Mesothelial cell of epicardium (in vitro differentiated cells): ENCODE results near the gene MYOM1. TPM values are rescaled to one million over a fixed set of nuclear protein-coding genes. Genes with fewer than 3 reads are reported as not detected.

Source experiments
- DNase-seq, 2 experiments: peaks; one replicate each; pipeline ENCODE4 v3.0.0; 2021; ENCODE audit warnings: low spot score in 2 of 2; ENCODE audit not compliant: unreplicated experiment in 2 of 2
- H3K27ac Mint-ChIP-seq: 2 replicates; pipeline ENCODE4 v1.8.0; 2021; ENCODE audit warnings: mixed read lengths
- H3K27me3 Mint-ChIP-seq: 2 replicates; pipeline ENCODE4 v1.8.0; 2021; ENCODE audit warnings: low read depth, mixed read lengths
- H3K36me3 Mint-ChIP-seq: 2 replicates; pipeline ENCODE4 v1.8.0; 2021; ENCODE audit warnings: mixed read lengths
- H3K4me1 Mint-ChIP-seq: 2 replicates; pipeline ENCODE4 v1.8.0; 2021; ENCODE audit warnings: mixed read lengths
- H3K4me3 Mint-ChIP-seq: 2 replicates; pipeline ENCODE4 v1.8.0; 2021; ENCODE audit warnings: mild to moderate bottlenecking, moderate library complexity, mixed read lengths
- H3K9me3 Mint-ChIP-seq: 2 replicates; pipeline ENCODE4 v1.8.0; 2021; ENCODE audit warnings: mixed read lengths
- total RNA-seq: library from RNA; stranded (reverse); gene quantifications from 3 replicates; pipeline ENCODE4 v1.2.1, GENCODE V29; 2021
- TF ChIP-seq, protein P1 (sequence below): fragments of 200-600 bp; sonication (generic); IDR thresholded peaks from one replicate; pipeline ENCODE4 v1.5.0; 2021; ENCODE audit warnings: antibody characterized with exemption; ENCODE audit not compliant: unreplicated experiment

MYOM1 gene
- total RNA-seq, 1 donor from 2014 or later = 2.8 TPM

- Mint-ChIP-seq H3K9me3 (no peaks in the 10 kb centered on the region), H3K27me3 (no peaks in the 10 kb centered on the region), H3K4me3 (no peak overlapping the region), H3K4me1 (peaks cover 10% of the 10 kb centered on the region), H3K36me3 (no peaks in the 10 kb centered on the region), H3K27ac (no peak overlapping the region)
- no peak for DNase-seq
- TF ChIP-seq, protein P1, sequence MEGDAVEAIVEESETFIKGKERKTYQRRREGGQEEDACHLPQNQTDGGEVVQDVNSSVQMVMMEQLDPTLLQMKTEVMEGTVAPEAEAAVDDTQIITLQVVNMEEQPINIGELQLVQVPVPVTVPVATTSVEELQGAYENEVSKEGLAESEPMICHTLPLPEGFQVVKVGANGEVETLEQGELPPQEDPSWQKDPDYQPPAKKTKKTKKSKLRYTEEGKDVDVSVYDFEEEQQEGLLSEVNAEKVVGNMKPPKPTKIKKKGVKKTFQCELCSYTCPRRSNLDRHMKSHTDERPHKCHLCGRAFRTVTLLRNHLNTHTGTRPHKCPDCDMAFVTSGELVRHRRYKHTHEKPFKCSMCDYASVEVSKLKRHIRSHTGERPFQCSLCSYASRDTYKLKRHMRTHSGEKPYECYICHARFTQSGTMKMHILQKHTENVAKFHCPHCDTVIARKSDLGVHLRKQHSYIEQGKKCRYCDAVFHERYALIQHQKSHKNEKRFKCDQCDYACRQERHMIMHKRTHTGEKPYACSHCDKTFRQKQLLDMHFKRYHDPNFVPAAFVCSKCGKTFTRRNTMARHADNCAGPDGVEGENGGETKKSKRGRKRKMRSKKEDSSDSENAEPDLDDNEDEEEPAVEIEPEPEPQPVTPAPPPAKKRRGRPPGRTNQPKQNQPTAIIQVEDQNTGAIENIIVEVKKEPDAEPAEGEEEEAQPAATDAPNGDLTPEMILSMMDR = no peak
These were observed 62.2 kb downstream of the MYOM1 start for GRCh38 chr18:3157606-3158005.

DNA sequence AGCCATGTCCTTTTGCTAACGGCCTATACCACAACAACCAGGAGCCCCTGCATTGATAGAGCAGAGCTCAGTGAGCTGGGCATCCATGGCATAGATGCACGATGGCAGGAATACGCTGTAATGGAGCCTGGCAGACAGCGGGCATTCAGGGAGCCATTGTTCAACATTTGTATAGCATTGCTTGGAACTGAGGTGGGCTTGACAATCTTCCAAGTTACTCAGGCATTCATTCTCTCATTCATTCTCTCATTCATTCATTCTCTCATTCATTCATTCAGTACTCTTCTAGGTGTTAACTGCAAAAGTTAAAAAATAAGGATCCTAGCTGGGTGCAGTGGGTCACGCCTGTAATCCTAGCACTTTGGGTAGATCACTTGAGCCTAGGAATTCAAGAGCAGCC, 62.7 kb downstream of the MYOM1 start:
- DNase-seq = no peak
- TF ChIP-seq, protein P1 = no peak
- no peaks in the 10 kb centered on the region for H3K9me3 Mint-ChIP-seq
- no peak overlapping the region for H3K27ac Mint-ChIP-seq
- H3K4me3 Mint-ChIP-seq = no peak overlapping the region
- H3K36me3 Mint-ChIP-seq = no peaks in the 10 kb centered on the region
- H3K27me3 Mint-ChIP-seq = no peaks in the 10 kb centered on the region
- peaks cover 10% of the 10 kb centered on the region for H3K4me1 Mint-ChIP-seq

GRCh38 chr18:3156325-3156640, 63.5 kb downstream of the MYOM1 start:
- DNase-seq = no peak
- Mint-ChIP-seq H3K36me3 (no peaks in the 10 kb centered on the region), H3K27me3 (no peaks in the 10 kb centered on the region), H3K9me3 (no peaks in the 10 kb centered on the region), H3K27ac (peak overlapping the region; percentile 45), H3K4me3 (no peak overlapping the region), H3K4me1 (peaks cover 15% of the 10 kb centered on the region)
- TF ChIP-seq, protein P1 = no peak

GRCh38 chr18:3154214-3154613, 65.6 kb downstream of the MYOM1 start:
- H3K36me3 Mint-ChIP-seq = no peaks in the 10 kb centered on the region
- no peak for DNase-seq
- H3K4me3 Mint-ChIP-seq = no peak overlapping the region
- H3K9me3 Mint-ChIP-seq = no peaks in the 10 kb centered on the region
- H3K27me3 Mint-ChIP-seq = no peaks in the 10 kb centered on the region
- TF ChIP-seq, protein P1 = no peak
- H3K4me1 Mint-ChIP-seq = peaks cover 21% of the 10 kb centered on the region
- no peak overlapping the region for H3K27ac Mint-ChIP-seq

GRCh38 chr18:3153107-3153704, 66.6 kb downstream of the MYOM1 start:
- no peaks in the 10 kb centered on the region for H3K36me3 Mint-ChIP-seq
- TF ChIP-seq, protein P1 = no peak
- H3K27ac Mint-ChIP-seq = no peak overlapping the region
- no peak for DNase-seq
- H3K4me3 Mint-ChIP-seq = no peak overlapping the region
- H3K9me3 Mint-ChIP-seq = no peaks in the 10 kb centered on the region
- peaks cover 26% of the 10 kb centered on the region for H3K4me1 Mint-ChIP-seq
- no peaks in the 10 kb centered on the region for H3K27me3 Mint-ChIP-seq

GRCh38 chr18:3152294-3152693, 67.5 kb downstream of the MYOM1 start:
- H3K4me1 Mint-ChIP-seq = peaks cover 28% of the 10 kb centered on the region
- TF ChIP-seq, protein P1 = no peak
- DNase-seq = no peak
- H3K27me3 Mint-ChIP-seq = no peaks in the 10 kb centered on the region
- no peak overlapping the region for H3K4me3 Mint-ChIP-seq
- H3K36me3 Mint-ChIP-seq = no peaks in the 10 kb centered on the region
- H3K9me3 Mint-ChIP-seq = no peaks in the 10 kb centered on the region
- H3K27ac Mint-ChIP-seq = no peak overlapping the region
